Colonic mucosa (tissue), 4 donors: ENCODE results near the gene PON1. TPM values are rescaled to one million over a fixed set of nuclear protein-coding genes. Genes with fewer than 3 reads are reported as not detected.

Experiments
- DNase-seq: peaks from one replicate; pipeline ENCODE4 v3.0.0-alpha.2; 2020
- H3K27ac ChIP-seq: fragments of 200-600 bp; one replicate; pipeline ENCODE4 v1.8.0; 2021
- H3K27me3 ChIP-seq: fragments of 200-600 bp; one replicate; pipeline ENCODE4 v1.8.0; 2021
- H3K36me3 ChIP-seq: fragments of 200-600 bp; one replicate; pipeline ENCODE4 v1.8.0; 2021
- H3K4me1 ChIP-seq: fragments of 200-600 bp; one replicate; pipeline ENCODE4 v1.8.0; 2021; ENCODE audit warnings: mild to moderate bottlenecking
- H3K4me3 ChIP-seq: fragments of 200-600 bp; one replicate; pipeline ENCODE4 v1.8.0; 2021
- H3K9ac ChIP-seq, 2 donors: one replicate each; pipeline ENCODE4 v1.7.0; 2013; ENCODE audit warnings: control low read depth in 2 of 2, low read depth in 2 of 2, low read length in 2 of 2
- H3K9me3 ChIP-seq: fragments of 200-600 bp; one replicate; pipeline ENCODE4 v1.8.0; 2021
- intact Hi-C: fragments of 100-400 bp; cut with DNase I; formaldehyde crosslinking; loops from one replicate; pipeline ENCODE4 v1.14.1; 2022
- total RNA-seq, 2 donors: library from RNA; stranded (reverse); fragmentation: NEBNext Ultra II Directional in 1 of 2; extraction: Animal tissue kit (Norgen Biotek cat#: 25700) in 1 of 2; gene quantifications; one replicate each; pipeline ENCODE4 v1.2.1, GENCODE V29; 2021
- TF ChIP-seq, protein P1 (sequence below): fragments of 200-600 bp; IDR thresholded peaks from one replicate; pipeline ENCODE4 v1.8.0; 2022; ENCODE audit warnings: antibody characterized with exemption, mild to moderate bottlenecking
- donor health status: healthy.
- donor health status: DM: no; HTN: no; CAD: no.
- donor health status: DM: no; HTN: no; CAD: no.

Gene PON1
- total RNA-seq, result not detected

GRCh38 chr7:95324431-95324830, at the start of gene PON1:
Gene PON1 (minus strand): TSS chr7:95324532. CDS start chr7:95324475, 57 bp downstream.
- no peak within 1 kb of the TSS for H3K4me3 ChIP-seq
- H3K27ac ChIP-seq, result no peak within 1 kb of the TSS
- H3K9ac ChIP-seq, result no peak within 1 kb of the TSS
- H3K4me1 ChIP-seq, result no peaks in the 10 kb centered on the region
- intact Hi-C loops, result no loop called here
- H3K9me3 ChIP-seq, result no peaks in the 10 kb centered on the region
- no peaks in the 10 kb centered on the region for H3K27me3 ChIP-seq
- TF ChIP-seq, protein P1, sequence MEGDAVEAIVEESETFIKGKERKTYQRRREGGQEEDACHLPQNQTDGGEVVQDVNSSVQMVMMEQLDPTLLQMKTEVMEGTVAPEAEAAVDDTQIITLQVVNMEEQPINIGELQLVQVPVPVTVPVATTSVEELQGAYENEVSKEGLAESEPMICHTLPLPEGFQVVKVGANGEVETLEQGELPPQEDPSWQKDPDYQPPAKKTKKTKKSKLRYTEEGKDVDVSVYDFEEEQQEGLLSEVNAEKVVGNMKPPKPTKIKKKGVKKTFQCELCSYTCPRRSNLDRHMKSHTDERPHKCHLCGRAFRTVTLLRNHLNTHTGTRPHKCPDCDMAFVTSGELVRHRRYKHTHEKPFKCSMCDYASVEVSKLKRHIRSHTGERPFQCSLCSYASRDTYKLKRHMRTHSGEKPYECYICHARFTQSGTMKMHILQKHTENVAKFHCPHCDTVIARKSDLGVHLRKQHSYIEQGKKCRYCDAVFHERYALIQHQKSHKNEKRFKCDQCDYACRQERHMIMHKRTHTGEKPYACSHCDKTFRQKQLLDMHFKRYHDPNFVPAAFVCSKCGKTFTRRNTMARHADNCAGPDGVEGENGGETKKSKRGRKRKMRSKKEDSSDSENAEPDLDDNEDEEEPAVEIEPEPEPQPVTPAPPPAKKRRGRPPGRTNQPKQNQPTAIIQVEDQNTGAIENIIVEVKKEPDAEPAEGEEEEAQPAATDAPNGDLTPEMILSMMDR, result no peak
- H3K36me3 ChIP-seq, result no peaks in the 10 kb centered on the region
- no peak for DNase-seq

- TF ChIP-seq, protein P1, result no peak
- no peaks in the 10 kb centered on the region for H3K9me3 ChIP-seq
- no peak overlapping the region for H3K9ac ChIP-seq
- H3K27ac ChIP-seq, result no peak overlapping the region
- H3K27me3 ChIP-seq, result no peaks in the 10 kb centered on the region
- no peaks in the 10 kb centered on the region for H3K4me1 ChIP-seq
- no peaks in the 10 kb centered on the region for H3K36me3 ChIP-seq
- intact Hi-C loops, result no loop called here
- DNase-seq, result no peak
- H3K4me3 ChIP-seq, result no peak overlapping the region
These were observed 49.0 kb upstream of the PON1 start for GRCh38 chr7:95373323-95373722.

GRCh38 chr7:95368235-95368634, 43.9 kb upstream of the PON1 start:
- Histone ChIP-seq H3K4me1 (no peaks in the 10 kb centered on the region), H3K27ac (no peak overlapping the region), H3K4me3 (no peak overlapping the region), H3K9ac (no peak overlapping the region), H3K9me3 (no peaks in the 10 kb centered on the region), H3K27me3 (no peaks in the 10 kb centered on the region), H3K36me3 (no peaks in the 10 kb centered on the region)
- no peak for DNase-seq
- intact Hi-C loops, result no loop called here
- TF ChIP-seq, protein P1, result no peak

DNA sequence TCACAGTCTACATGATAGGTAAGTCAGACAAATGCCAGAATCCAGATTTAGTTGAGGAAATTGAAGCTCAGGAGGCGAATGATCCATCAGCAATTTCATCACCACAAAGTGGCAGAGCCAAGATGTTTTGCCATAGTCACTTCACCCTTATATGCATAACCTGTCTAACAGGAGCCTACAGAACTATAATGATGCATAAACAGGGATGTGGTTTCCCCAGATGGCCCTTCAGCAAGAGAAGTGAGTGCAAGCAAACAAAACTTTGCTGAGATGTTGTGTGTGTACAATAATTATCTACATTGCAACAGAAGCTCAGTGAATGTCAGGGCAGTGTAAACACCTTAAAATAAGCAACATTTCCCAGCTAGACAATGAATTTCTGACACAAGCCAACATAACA, 43.3 kb upstream of the PON1 start:
- no peaks in the 10 kb centered on the region for H3K4me1 ChIP-seq
- H3K27me3 ChIP-seq, result no peaks in the 10 kb centered on the region
- H3K9me3 ChIP-seq, result no peaks in the 10 kb centered on the region
- H3K36me3 ChIP-seq, result no peaks in the 10 kb centered on the region
- no peak overlapping the region for H3K27ac ChIP-seq
- no peak overlapping the region for H3K4me3 ChIP-seq
- intact Hi-C loops, result no loop called here
- TF ChIP-seq, protein P1, result no peak
- no peak overlapping the region for H3K9ac ChIP-seq
- DNase-seq, result no peak

DNA sequence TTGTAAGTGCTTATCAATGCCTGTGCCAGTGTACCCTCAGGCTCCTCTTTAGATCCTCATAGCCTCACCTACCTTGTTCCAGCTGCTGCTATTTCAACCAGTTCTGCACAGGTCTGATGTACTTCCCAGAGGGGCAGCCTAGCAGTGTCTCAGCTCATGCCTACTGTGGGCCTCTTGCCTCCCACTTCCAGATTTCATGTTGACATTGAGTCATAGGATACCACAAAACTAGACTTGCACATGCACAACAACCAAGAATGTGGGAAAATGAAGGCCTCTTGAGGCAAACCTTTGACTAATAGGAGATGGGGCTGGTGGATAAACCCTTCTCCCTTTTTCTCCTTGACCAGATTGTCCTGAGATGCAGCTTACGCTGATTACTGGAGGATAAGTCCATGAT, 40.8 kb upstream of the PON1 start:
- Histone ChIP-seq H3K36me3 (no peaks in the 10 kb centered on the region), H3K4me3 (no peak overlapping the region), H3K4me1 (no peaks in the 10 kb centered on the region), H3K27ac (no peak overlapping the region), H3K27me3 (no peaks in the 10 kb centered on the region), H3K9me3 (no peaks in the 10 kb centered on the region), H3K9ac (no peak overlapping the region)
- DNase-seq, result no peak
- TF ChIP-seq, protein P1, result no peak
- intact Hi-C loops, result no loop called here

- TF ChIP-seq, protein P1, result no peak
- Histone ChIP-seq H3K27ac (no peak overlapping the region), H3K27me3 (no peaks in the 10 kb centered on the region), H3K36me3 (no peaks in the 10 kb centered on the region), H3K4me3 (no peak overlapping the region), H3K4me1 (no peaks in the 10 kb centered on the region), H3K9ac (no peak overlapping the region), H3K9me3 (no peaks in the 10 kb centered on the region)
- no peak for DNase-seq
- intact Hi-C loops, result no loop called here
These were observed 33.3 kb upstream of the PON1 start for GRCh38 chr7:95357623-95358022.
